A549 (cell line): ENCODE data around the gene CDH6.

Experiments used
- CBX2 ChIP-seq: fragments of 200-600 bp; sonication (generic); IDR thresholded peaks from 2 replicates; pipeline ENCODE4 v1.6.1; 2016; ENCODE audit warnings: low read depth, mild to moderate bottlenecking, borderline replicate concordance
- CEBPB ChIP-seq, 2 experiments: fragments of >200 bp in 1 of 2; sonication (Bioruptor Twin) in 1 of 2; formaldehyde crosslinking in 1 of 2; IDR thresholded peaks; 2 replicates each; pipeline ENCODE4 v1.6.1; 2012 to 2016
- CHD4 ChIP-seq: fragments of 200-600 bp; sonication (generic); IDR thresholded peaks from 2 replicates; pipeline ENCODE4 v1.6.1; 2016; ENCODE audit warnings: antibody characterized with exemption, mild to moderate bottlenecking, borderline replicate concordance
- HDAC2 ChIP-seq: fragments of 200-600 bp; sonication (generic); IDR thresholded peaks from 2 replicates; pipeline ENCODE4 v1.6.1; 2016
- NFE2L2 ChIP-seq: fragments of 150-350 bp; conservative IDR thresholded peaks from 2 replicates; pipeline ENCODE4 v1.6.1; 2014; ENCODE audit warnings: low read length
- POLR2A ChIP-seq: IDR thresholded peaks from 2 replicates; pipeline ENCODE4 v1.6.1; 2012; ENCODE audit warnings: mild to moderate bottlenecking, low read length
- RAD21 ChIP-seq, 2 experiments: fragments of >200 bp in 1 of 2; sonication (Bioruptor Twin) in 1 of 2; formaldehyde crosslinking in 1 of 2; IDR thresholded peaks in 1 of 2; conservative IDR thresholded peaks in 1 of 2; 2 replicates in 1 of 2; 3 replicates in 1 of 2; pipeline ENCODE4 v1.6.1; 2012 to 2018; ENCODE audit warnings: inconsistent platforms in 1 of 2
- RCOR1 ChIP-seq: fragments of 150-350 bp; IDR thresholded peaks from 2 replicates; pipeline ENCODE4 v1.6.1; 2014; ENCODE audit warnings: antibody characterized with exemption, low read length, low read depth
- SMC3 ChIP-seq: fragments of >200 bp; sonication (Bioruptor Twin); formaldehyde crosslinking; IDR thresholded peaks from 3 replicates; pipeline ENCODE4 v1.6.1; 2018; ENCODE audit warnings: inconsistent platforms
- TF ChIP-seq, protein P1 (sequence below): IDR thresholded peaks from 2 replicates; pipeline ENCODE4 v1.6.1; 2012
- TF ChIP-seq, protein P2 (sequence below): fragments of >200 bp; sonication (Bioruptor Twin); formaldehyde crosslinking; IDR thresholded peaks from 3 replicates; pipeline ENCODE4 v1.5.1; 2016
- TF ChIP-seq, protein P3 (sequence below): fragments of >200 bp; sonication (Bioruptor Twin); formaldehyde crosslinking; IDR thresholded peaks from 3 replicates; pipeline ENCODE4 v1.6.1; 2016
- TF ChIP-seq, protein P4 (sequence below): fragments of 200-600 bp; sonication (generic); IDR thresholded peaks from 2 replicates; pipeline ENCODE4 v1.6.1; 2016; ENCODE audit warnings: antibody characterized with exemption, mild to moderate bottlenecking, moderate library complexity

DNA sequence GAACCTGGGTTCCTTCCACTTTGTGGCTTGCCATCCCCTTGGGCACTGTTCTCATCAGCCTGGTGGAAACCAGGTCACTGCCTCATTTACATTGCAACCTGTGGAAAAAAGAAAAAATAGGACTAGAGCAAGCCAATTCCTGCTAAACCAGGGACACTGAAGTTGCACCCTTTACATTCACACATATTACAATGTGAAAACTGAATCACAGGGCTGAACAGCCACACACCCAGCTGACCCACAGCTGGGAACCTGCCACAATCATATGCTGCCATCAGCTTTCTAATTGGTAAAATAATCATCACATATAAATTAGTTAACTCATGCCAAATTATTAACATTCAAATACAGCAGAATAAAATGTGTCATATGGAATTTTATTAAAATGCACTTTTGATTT is 94.5 kb downstream of the CDH6 start:
- TF ChIP-seq, protein P1, sequence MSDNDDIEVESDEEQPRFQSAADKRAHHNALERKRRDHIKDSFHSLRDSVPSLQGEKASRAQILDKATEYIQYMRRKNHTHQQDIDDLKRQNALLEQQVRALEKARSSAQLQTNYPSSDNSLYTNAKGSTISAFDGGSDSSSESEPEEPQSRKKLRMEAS, result no peak
- TF ChIP-seq CBX2, result no peak
- no peak for TF ChIP-seq NFE2L2
- TF ChIP-seq CEBPB (IDR thresholded peaks at IDR 0.05), result no peak
- TF ChIP-seq POLR2A, result no peak
- TF ChIP-seq HDAC2, result no peak
- TF ChIP-seq, protein P2, sequence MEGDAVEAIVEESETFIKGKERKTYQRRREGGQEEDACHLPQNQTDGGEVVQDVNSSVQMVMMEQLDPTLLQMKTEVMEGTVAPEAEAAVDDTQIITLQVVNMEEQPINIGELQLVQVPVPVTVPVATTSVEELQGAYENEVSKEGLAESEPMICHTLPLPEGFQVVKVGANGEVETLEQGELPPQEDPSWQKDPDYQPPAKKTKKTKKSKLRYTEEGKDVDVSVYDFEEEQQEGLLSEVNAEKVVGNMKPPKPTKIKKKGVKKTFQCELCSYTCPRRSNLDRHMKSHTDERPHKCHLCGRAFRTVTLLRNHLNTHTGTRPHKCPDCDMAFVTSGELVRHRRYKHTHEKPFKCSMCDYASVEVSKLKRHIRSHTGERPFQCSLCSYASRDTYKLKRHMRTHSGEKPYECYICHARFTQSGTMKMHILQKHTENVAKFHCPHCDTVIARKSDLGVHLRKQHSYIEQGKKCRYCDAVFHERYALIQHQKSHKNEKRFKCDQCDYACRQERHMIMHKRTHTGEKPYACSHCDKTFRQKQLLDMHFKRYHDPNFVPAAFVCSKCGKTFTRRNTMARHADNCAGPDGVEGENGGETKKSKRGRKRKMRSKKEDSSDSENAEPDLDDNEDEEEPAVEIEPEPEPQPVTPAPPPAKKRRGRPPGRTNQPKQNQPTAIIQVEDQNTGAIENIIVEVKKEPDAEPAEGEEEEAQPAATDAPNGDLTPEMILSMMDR, result no peak
- no peak for TF ChIP-seq SMC3
- TF ChIP-seq RAD21 (conservative IDR thresholded peaks at IDR 0.05 in 1 of 2, IDR thresholded peaks at IDR 0.05 in 1 of 2), result no peak
- TF ChIP-seq CHD4, result no peak
- TF ChIP-seq RCOR1, result no peak
- TF ChIP-seq, protein P3, sequence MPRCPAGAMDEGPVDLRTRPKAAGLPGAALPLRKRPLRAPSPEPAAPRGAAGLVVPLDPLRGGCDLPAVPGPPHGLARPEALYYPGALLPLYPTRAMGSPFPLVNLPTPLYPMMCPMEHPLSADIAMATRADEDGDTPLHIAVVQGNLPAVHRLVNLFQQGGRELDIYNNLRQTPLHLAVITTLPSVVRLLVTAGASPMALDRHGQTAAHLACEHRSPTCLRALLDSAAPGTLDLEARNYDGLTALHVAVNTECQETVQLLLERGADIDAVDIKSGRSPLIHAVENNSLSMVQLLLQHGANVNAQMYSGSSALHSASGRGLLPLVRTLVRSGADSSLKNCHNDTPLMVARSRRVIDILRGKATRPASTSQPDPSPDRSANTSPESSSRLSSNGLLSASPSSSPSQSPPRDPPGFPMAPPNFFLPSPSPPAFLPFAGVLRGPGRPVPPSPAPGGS, result no peak
- TF ChIP-seq, protein P4, sequence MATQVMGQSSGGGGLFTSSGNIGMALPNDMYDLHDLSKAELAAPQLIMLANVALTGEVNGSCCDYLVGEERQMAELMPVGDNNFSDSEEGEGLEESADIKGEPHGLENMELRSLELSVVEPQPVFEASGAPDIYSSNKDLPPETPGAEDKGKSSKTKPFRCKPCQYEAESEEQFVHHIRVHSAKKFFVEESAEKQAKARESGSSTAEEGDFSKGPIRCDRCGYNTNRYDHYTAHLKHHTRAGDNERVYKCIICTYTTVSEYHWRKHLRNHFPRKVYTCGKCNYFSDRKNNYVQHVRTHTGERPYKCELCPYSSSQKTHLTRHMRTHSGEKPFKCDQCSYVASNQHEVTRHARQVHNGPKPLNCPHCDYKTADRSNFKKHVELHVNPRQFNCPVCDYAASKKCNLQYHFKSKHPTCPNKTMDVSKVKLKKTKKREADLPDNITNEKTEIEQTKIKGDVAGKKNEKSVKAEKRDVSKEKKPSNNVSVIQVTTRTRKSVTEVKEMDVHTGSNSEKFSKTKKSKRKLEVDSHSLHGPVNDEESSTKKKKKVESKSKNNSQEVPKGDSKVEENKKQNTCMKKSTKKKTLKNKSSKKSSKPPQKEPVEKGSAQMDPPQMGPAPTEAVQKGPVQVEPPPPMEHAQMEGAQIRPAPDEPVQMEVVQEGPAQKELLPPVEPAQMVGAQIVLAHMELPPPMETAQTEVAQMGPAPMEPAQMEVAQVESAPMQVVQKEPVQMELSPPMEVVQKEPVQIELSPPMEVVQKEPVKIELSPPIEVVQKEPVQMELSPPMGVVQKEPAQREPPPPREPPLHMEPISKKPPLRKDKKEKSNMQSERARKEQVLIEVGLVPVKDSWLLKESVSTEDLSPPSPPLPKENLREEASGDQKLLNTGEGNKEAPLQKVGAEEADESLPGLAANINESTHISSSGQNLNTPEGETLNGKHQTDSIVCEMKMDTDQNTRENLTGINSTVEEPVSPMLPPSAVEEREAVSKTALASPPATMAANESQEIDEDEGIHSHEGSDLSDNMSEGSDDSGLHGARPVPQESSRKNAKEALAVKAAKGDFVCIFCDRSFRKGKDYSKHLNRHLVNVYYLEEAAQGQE, result no peak
